SK-MEL-5 (cell line): Measurements from ENCODE around the gene DARS2. TPM values are rescaled to one million over a fixed set of nuclear protein-coding genes. Genes with fewer than 3 reads are reported as not detected.

Source experiments
- small RNA-seq, 2 experiments: library from RNA; depleted of rRNA; stranded (forward); fragments of <200 nt; gene quantifications; one replicate each; pipeline ENCODE3, GENCODE V24; 2014
- total RNA-seq: library from RNA; depleted of rRNA; stranded (reverse); fragments of >200 nt; shearing (Covaris generic); gene quantifications from 2 replicates; pipeline ENCODE4 v1.2.3, GENCODE V29; 2014; rRNA removed

Gene DARS2
- total RNA-seq, 1 experiment from 2014 or later = 38.6 TPM

Small RNA genes within 50 kb of the gene (small RNA-seq; reads per million reads assigned to genes)
- 0 reads per million in 2 experiments for gene RF00019

Other genes starting within 250 kb of the DARS2 start
- gene SLC9C2, start 221.6 kb upstream of the DARS2 start, total RNA-seq = not detected in 2 replicates
- gene TEX50, start 189.3 kb upstream of the DARS2 start, total RNA-seq = not detected in 2 replicates
- gene ANKRD45, start 154.8 kb upstream of the DARS2 start, total RNA-seq = 0.11 TPM in 1 of 2 replicates, not detected in the other
- gene KLHL20, start 109.7 kb upstream of the DARS2 start, total RNA-seq = 12.3 and 15.9 TPM in 2 replicates
- 24.0 and 28.0 TPM in 2 replicates for gene CENPL, start 210 bp downstream of the DARS2 start, total RNA-seq
- 588 and 660 TPM in 2 replicates for gene GAS5, start 43.3 kb downstream of the DARS2 start, total RNA-seq
- 8.0 and 8.3 TPM in 2 replicates for gene ZBTB37, start 43.7 kb downstream of the DARS2 start, total RNA-seq
- not detected in 2 replicates for gene SERPINC1, start 92.7 kb downstream of the DARS2 start, total RNA-seq
- gene RC3H1, start 197.7 kb downstream of the DARS2 start, total RNA-seq = 25.3 and 30.0 TPM in 2 replicates